AG09319 (cell line): ENCODE results near the gene TRMT11.
"Not testable (repeated sequence)": the region's sequence is repeated elsewhere in the genome, so short reads cannot be mapped to it uniquely, and the experiment has no call there.

Source experiments
- DNase-seq: peaks from one replicate; pipeline ENCODE4 v3.0.0-alpha.2; 2010; ENCODE audit warnings: low read depth; ENCODE audit errors: extremely low read depth
- TF ChIP-seq, protein P1 (sequence below): IDR thresholded peaks from 2 replicates; pipeline ENCODE4 v1.5.1; 2011; ENCODE audit warnings: low read depth, mild to moderate bottlenecking, inconsistent platforms, low read length, moderate library complexity

Gene TRMT11

DNA sequence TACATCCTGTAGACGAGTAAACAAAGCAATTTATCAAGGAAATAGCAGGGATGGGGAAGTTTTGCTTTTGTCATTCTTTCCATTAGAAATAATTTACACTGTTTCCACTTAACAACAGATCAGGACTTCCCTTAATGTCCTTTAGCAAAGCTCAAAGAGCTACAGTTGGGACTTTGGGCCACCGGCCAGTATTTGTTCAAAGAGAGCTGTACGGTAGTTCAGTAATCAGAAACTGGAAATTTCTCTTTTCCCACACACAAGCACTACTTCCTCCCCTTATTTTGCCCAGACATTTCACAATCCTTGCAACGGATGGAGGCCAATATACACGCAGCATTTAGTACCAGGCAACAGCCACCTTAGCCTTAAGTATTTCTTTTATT is 41.9 kb upstream of the TRMT11 start:
- DNase-seq = peak; percentile 74
- TF ChIP-seq, protein P1, sequence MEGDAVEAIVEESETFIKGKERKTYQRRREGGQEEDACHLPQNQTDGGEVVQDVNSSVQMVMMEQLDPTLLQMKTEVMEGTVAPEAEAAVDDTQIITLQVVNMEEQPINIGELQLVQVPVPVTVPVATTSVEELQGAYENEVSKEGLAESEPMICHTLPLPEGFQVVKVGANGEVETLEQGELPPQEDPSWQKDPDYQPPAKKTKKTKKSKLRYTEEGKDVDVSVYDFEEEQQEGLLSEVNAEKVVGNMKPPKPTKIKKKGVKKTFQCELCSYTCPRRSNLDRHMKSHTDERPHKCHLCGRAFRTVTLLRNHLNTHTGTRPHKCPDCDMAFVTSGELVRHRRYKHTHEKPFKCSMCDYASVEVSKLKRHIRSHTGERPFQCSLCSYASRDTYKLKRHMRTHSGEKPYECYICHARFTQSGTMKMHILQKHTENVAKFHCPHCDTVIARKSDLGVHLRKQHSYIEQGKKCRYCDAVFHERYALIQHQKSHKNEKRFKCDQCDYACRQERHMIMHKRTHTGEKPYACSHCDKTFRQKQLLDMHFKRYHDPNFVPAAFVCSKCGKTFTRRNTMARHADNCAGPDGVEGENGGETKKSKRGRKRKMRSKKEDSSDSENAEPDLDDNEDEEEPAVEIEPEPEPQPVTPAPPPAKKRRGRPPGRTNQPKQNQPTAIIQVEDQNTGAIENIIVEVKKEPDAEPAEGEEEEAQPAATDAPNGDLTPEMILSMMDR = no peak

DNA sequence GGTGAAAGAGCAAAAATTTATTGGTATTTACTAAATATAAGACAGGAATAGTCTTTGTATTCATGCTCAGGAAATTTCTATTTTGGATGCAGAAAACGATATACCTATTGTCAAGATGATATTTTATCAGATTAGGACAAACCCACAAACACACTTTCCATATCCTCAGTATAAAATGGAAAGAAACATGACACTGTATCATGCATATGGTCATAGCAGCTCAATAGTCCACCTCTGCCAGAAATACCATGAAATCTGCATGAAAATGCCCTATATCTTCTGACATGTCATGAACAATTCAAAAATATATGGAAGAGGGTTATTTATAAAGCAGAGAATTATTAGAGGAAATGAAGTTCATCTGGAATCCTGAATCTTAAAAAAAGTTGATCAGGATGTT is 41.4 kb upstream of the TRMT11 start:
- TF ChIP-seq, protein P1 = no peak
- DNase-seq = no peak

DNA sequence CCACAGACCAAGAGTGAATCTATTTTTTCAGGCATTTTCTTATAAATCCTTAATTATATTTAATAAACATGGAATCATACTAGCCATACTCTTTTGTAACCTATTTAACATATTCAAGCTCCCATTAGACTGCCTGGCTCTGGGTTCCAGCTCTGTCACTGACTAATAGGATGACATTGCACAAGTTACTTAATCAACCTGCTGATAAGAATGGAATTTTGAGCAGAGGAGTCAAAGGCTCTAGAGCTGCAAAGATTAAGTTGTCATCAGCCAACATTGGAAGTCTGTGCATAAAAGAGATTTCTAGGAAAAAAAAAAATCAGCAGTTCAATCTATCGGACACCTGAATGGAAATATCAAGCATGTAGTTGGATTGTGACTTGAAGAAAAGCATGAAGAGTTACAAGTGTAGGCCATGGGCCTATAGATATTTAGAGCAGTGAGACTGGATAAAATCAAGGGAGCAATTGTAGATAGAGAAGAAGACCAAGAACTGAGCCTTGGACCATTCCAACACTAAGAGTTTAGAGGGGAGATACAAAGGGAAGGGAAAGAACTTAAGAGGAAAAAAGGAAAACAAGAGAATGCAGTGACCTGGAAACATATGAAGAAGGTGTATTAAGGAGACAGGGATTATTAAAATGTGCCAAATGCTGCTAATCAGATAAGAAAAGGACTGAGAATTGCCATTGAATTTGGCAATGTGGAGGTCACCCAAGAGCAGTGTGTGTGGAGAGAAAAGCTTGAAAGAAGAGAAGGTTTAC is 40.8 kb upstream of the TRMT11 start:
- TF ChIP-seq, protein P1 = no peak
- DNase-seq = no peak

DNA sequence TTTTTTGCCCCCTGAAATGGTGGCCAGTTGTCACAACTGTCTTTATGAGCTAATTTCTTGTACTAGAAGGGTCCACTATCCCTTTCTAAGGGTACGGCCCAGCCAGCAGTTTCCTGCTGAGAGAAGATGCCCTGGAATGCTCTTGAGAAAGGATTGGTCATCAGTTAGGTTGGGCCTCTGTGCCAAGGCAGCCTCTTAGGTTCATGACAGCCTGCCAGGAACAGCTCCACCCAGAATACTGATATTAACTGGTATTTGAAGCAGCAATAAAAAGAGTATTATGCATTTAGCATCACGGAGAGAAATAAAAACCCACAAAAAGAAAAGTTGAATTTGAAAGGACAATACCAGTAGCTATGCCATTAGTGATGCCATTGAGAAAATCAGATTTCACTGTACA is 38.7 kb upstream of the TRMT11 start:
- DNase-seq = no peak
- TF ChIP-seq, protein P1 = no peak

DNA sequence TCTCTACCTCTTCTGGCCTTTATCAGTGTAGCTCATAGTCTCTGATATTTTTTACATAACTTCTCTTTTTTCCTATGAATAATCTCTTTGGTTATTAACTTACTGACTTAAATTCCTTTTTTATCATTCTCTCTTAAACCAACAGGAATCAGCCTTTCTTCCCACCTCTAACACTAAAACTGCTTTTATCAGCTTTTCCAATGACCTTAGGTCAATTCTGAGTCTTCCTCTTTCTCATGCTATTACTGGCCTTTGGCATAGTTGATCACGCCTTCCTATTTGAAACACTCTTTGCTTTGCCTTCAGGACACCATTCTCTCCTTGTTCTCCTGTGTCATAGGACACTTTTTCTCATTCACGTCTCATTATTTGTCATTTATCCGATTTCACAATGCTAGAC is 37.9 kb upstream of the TRMT11 start:
- TF ChIP-seq, protein P1 = no peak

DNA sequence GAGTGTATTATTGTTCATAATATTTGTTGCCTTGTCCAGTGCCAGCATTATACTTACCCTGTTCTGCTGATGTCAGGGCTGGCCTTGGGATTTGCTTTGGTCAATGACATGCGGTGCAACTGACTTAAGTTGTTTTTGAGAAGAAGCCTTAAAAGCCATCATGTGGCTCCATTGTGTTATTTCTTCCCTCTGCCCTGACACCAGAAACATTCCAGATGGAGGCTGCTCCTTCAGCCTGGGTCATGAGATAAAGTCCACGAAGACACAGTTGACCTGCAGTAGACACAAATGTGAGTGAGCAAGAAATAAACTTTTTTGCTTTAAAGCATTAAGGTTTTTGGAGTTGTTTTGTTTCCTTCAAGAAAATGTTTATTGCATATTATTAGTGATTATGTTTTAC is 37.3 kb upstream of the TRMT11 start:
- no peak for DNase-seq
- TF ChIP-seq, protein P1 = no peak

More for the DNA sequence above, 37.9 kb upstream of the TRMT11 start:
- no peak for DNase-seq

DNA sequence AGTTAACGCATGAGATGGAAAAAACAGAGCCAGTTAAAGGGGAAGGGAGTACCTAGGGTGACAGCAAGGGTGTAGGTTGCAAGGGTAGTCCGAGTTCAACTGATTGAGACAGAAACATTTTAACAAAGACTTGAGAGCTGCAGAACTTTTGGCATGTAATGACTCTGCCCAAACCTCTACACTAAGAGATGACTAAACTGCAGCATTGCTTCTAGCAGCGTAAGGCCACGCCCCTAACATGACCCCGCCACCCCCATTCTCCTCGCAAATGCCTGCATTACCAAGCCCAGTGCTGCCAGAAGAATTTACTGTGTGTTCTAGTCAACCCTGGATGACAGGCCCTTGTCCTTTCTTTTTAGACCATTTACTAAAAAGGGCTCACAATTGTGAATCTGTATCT is 36.0 kb upstream of the TRMT11 start:
- no peak for DNase-seq
- TF ChIP-seq, protein P1 = no peak

DNA sequence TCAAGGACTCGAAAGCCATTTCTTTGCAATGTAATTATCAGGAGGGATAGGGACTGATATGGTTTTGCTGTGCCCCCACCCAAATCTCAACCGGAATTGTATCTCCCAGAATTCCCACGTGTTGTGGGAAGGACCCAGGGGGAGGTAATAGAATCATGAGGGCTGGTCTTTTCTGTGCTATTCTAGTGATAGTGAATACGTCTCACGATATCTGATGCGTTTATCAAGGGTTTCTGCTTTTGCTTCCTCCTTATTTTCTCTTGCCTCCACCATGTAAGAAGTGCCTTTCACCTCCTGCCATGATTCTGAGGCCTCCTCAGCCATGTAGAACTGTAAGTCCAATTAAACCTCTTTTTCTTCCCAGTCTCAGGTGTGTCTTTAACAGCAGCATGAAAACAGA is 35.6 kb upstream of the TRMT11 start:
- DNase-seq = not testable (repeated sequence)
